ENCODE measurements around the gene RBFOX1.

The RBFOX1 gene

GRCh38 chr16:7518158-7518557 lies 185.5 kb downstream of the RBFOX1 start:
- DNase-seq (ENCODE audit: low read depth in 2 of 2) = no peak

DNA sequence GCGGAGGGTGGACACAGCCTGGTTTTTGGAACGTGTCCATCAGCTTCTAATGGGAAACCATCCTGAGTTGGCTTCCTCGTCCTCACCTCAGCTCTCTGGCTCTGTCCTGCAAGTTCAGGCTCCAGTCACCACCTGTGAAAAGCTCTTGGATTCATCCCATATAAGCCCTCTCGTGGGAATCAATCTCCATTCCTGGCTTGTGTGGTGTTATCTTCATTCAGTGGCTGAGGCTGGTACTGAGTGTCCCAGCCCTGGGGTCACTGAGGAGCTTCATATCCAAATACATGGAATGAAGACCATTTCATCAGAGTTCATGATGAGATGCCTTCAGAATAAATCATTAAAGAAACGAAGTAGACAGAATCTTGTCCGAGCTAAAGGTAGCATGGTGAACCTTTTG lies 189.2 kb downstream of the RBFOX1 start:
- no peak for DNase-seq (ENCODE audit: low read depth in 2 of 2)

DNA sequence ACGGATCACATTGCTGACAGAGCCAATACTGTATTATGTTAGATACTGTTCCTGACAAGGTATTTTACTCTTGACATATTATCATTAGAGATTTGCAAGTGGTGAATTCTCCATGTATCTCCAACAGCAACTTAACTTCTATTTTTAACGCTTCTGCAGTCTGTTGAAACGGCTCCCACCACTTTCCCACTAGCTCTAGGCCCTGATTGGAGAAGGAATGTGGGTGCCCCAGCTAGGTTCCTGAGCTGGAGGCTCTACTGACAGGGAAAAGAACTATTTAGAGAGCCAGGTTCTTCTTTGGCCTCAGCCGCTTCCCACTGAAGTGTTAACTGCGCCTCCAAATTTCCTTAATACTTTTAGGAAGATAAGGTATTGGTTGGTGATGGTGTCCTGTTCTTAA lies 191.8 kb downstream of the RBFOX1 start:
- no peak for DNase-seq (ENCODE audit: low read depth in 2 of 2)

- no peak for DNase-seq (ENCODE audit: low read depth in 2 of 2)
These were observed 194.1 kb downstream of the RBFOX1 start for GRCh38 chr16:7526736-7527135.

GRCh38 chr16:7532534-7532933 lies 199.9 kb downstream of the RBFOX1 start:
- DNase-seq (ENCODE audit: low read depth in 2 of 2) = no peak

DNA sequence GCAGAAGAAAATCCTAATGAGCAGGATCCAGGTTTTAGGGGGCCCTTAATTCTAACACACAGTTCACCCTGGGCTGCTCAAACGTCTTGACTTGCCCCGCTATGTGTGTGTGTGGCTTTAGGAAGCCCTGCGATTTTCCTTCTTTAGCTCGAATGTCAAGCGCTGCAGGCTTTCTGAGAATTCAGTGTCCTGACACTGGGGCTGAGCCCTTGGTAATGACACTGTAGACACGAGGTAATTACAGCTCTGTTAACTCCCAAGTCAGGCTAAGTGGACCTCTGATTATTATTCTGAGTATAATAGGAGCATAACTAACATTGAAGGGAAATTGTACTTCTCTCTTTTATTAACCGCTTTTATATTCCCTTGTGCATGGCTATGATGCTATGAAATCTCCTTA lies 202.1 kb downstream of the RBFOX1 start:
- DNase-seq (ENCODE audit: low read depth in 2 of 2) = no peak

- no peak for DNase-seq (ENCODE audit: low read depth in 2 of 2)
These were observed 208.4 kb downstream of the RBFOX1 start for GRCh38 chr16:7541026-7541425.

- no peak for DNase-seq (ENCODE audit: low read depth in 2 of 2)
These were observed 212.6 kb downstream of the RBFOX1 start for GRCh38 chr16:7545251-7545650.

DNA sequence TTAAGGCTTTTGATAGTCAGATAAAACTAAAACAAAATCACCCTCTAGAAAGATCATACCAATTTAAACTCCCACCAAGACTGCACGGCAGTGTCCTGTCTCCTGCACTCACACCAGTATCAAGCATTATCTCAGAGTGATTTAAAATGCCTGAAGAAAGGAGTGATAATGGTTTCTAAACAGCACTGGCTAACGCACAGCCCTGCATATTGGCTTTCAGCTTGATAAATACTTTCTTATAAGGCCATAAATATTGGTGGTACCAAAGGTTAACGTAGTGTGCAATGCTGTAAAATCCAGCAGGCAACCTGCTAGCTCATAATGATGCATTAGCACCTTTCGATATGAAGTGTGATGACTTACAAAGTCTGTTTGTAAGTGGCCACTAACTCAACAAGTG lies 214.3 kb downstream of the RBFOX1 start:
- no peak for DNase-seq (ENCODE audit: low read depth in 2 of 2)

DNA sequence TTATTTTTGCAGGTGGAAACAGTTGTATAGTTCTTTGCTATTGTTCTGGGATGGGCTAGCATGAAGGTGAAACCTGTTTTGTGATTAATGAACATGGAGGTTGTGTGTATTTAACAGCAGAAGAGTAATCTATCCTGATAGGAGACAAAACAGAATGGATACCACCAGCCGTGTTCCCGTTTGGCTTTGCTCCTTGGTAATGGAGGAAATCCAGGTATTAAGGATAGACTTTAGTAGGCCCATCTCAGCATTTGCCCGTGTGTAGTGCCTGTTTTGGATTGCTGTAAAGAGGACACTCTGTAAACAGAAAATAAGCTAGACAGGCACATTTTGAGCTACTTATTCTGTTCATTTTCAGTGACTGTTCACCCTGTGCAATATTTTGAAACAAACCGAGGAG lies 215.1 kb downstream of the RBFOX1 start:
- DNase-seq (ENCODE audit: low read depth in 2 of 2) = no peak

DNA sequence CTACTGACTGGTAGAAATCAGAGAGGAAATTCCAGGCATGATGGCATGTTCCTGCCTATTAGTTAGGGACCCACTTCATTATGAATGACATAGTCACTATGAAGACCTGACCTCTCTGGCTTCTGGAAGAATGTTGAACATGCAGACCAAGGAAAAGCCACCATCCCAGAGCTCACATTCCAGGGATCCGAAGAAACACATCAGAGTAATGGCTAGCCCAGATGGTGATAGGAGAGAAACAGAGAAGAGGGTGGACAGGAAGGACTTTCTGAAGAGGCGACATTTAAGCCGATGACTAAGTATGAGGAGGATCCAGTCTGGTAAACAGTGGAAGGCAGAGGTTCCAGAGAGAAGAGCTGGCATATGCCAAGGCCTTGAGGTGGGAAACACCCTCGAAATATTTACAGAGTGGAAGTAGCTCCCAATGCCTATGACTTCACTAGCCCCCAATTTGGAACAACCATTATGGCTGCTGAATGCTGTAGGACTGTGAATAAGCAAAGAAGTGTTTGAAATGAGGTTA lies 216.2 kb downstream of the RBFOX1 start:
- no peak for DNase-seq (ENCODE audit: low read depth in 2 of 2)

- no peak for DNase-seq (ENCODE audit: low read depth in 2 of 2)
These were observed 217.5 kb downstream of the RBFOX1 start for GRCh38 chr16:7550096-7550495.

DNA sequence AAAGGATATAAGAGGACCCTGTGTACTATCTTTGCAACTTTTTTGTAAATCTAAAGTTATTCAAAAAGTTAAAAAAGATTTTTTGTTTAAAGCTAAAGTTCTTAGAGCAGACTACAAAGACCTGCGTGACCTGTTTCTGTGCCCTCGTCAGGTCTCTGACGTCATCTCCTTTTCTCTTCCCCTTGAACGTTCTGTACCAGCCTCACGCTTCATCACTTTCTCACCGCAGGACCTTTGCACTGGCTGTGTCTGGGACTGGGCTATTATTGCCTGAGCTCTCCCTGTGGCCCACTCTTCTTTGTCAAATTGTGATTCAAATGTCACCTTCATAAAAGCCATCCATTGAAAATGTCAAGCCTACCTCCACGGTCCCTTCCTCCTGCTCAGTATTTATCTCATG lies 222.8 kb downstream of the RBFOX1 start:
- no peak for DNase-seq (ENCODE audit: low read depth in 2 of 2)

DNA sequence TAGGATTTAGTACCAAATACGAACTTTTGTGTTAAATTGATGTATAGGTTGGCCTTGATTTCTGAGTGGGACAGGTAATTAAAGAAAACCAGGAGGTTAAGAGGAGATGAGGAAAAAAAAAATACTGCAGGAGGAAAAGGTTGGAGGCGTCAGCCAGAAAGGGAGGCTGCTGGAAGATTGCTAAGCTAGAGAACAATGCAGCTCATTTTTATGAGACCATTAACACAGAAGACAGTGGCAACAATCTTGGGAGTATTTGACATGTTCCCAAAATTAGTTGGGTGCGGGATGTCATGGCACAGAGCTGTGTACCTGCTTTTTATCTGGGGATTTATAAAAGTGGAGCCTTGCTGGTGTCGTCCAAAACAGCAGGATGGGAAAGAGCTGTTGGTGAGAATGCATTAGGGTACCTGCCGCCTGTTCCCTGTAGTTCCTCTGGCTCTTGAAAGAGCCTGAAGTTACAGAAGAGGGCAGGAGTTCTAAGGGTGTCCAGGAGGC lies 229.3 kb downstream of the RBFOX1 start:
- no peak for DNase-seq (ENCODE audit: low read depth in 2 of 2)

- no peak for DNase-seq (ENCODE audit: low read depth in 2 of 2)
These were observed 233.7 kb downstream of the RBFOX1 start for GRCh38 chr16:7566360-7566759.

- no peak for DNase-seq (ENCODE audit: low read depth in 2 of 2)
These were observed 238.7 kb downstream of the RBFOX1 start for GRCh38 chr16:7571366-7571765.

DNA sequence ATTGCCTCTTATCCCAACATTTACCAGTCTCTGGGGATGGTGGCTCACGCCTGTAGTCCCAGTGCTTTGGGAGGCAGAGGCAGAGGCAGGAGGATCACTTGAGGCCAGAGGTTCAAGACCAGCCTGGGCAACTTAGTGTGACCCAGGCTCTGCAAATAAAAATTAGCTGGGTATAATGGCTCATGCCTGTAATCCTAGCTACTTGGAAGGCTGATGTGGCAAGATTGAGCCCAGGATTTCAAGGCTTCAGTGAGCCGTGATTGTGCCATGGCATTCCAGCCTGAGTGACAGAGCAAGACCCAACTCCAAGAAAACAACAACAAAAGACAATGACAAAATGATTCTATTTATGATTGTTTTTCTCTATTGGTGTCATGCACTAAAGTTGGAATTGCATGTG lies 244.9 kb downstream of the RBFOX1 start:
- DNase-seq (ENCODE audit: low read depth in 2 of 2) = no peak

- DNase-seq (ENCODE audit: low read depth in 2 of 2) = no peak
These were observed 246.8 kb downstream of the RBFOX1 start for GRCh38 chr16:7579454-7579853.

DNA sequence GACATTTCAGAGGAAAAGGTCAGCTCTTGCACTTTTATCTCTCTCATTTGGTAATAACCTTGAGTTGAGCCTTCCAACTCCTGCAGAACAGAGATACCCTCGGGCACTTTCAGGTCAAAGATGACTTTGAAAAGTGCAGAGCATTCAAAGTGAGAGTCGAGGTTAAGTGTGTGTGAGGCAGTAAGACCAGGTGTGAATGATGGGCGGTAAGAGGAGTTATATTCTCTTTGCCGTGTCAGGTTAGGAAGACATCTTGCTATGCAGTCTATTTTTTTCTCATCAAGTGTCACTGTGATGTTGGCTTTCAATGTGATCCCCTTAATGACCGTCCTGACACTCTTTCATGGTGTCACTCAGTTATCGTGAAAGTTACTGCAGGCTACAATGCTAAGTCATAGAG lies 248.5 kb downstream of the RBFOX1 start:
- DNase-seq (ENCODE audit: low read depth in 2 of 2) = no peak

GRCh38 chr16:7583396-7583795 lies 250.8 kb downstream of the RBFOX1 start:
- DNase-seq (ENCODE audit: low read depth in 2 of 2) = no peak

DNA sequence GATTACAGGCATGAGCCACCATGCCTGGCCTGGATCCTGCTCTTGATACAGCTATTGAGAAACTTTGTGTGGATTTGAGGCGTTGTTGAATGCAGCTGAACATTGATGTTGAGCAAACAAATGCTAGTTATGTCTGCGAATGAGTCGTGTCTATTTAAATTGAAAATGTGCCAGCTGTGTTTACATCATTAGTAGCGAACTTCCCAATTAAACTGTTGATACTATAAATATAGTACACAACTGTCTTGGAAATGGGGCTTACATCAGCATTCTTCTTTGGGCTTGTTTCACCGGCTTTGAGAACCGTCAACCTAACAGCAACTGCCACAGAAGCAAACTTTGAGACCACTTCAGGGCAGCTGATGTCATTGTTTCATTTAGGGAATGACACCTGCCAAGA lies 251.9 kb downstream of the RBFOX1 start:
- no peak for DNase-seq (ENCODE audit: low read depth in 2 of 2)

GRCh38 chr16:7585705-7586104 lies 253.1 kb downstream of the RBFOX1 start:
- no peak for DNase-seq (ENCODE audit: low read depth in 2 of 2)

DNA sequence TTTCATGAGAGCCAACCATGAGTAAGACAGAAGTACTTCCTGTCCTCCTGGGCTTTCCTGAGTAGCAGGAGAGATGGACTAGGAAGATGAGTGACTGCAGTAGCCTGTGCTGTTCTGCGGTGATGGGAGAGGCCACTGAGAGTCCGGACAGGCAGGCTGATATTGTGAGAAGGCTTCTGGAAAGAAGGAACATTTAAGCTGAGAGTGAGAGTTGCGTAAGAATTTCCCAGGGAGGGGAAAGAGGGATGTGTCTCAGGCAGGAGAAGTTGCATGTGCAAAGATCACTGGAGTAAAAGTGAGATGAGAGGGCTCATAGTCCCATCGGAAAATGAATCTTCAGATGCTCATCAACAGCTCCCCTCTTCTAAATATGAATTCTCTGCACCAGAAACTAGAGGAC lies 258.3 kb downstream of the RBFOX1 start:
- no peak for DNase-seq (ENCODE audit: low read depth in 2 of 2)

- no peak for DNase-seq (ENCODE audit: low read depth in 2 of 2)
These were observed 263.7 kb downstream of the RBFOX1 start for GRCh38 chr16:7596308-7596707.

DNA sequence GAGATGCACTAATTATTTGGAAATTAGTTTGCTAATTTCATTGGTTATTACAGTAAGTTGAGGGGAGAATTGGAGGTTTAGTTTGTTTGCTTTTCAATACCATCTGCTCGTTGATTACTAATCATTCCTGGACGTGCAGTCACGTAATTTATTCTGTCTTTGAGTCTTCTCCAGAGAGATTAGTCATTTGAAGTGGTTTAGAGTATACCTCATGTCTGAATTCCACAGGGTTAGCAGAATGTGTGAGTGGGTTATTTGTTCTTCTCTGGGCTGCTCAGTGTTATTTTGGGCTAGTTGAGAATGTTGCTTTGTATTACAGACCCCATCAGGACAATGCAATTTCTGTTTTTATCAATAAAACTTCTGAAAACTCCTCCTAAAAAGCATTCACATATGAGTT lies 265.0 kb downstream of the RBFOX1 start:
- no peak for DNase-seq (ENCODE audit: low read depth in 2 of 2)

All from stimulated activated CD8-positive, alpha-beta memory T cell treated with anti-CD3 and anti-CD28 coated beads, Interleukin-2, amount 100 ng/mL, for 48 hours (primary cell).